GM12878 (cell line): ENCODE data around the gene SRI. TPM values are rescaled to one million over a fixed set of nuclear protein-coding genes. Genes with fewer than 3 reads are reported as not detected.

Source experiments
- ASH2L ChIP-seq: fragments of 300-600, 200-600 bp; sonication (generic); IDR thresholded peaks from 2 replicates; pipeline ENCODE4 v1.6.1; 2017; ENCODE audit warnings: low read depth, mild to moderate bottlenecking, borderline replicate concordance
- ATF7 ChIP-seq: fragments of 450-650 bp; IDR thresholded peaks from 2 replicates; pipeline ENCODE4 v1.6.1; 2016; ENCODE audit warnings: low read depth, mild to moderate bottlenecking
- BMI1 ChIP-seq: fragments of 450-650 bp; IDR thresholded peaks from 2 replicates; pipeline ENCODE4 v1.6.1; 2016; ENCODE audit warnings: mild to moderate bottlenecking, moderate library complexity, borderline replicate concordance
- CHD4 ChIP-seq: fragments of 200-600 bp; sonication (generic); IDR thresholded peaks from 2 replicates; pipeline ENCODE4 v1.6.1; 2016; ENCODE audit warnings: mild to moderate bottlenecking
- CREM ChIP-seq: IDR thresholded peaks from 2 replicates; pipeline ENCODE4 v1.6.1; 2014; ENCODE audit warnings: antibody characterized with exemption, low read depth
- EED ChIP-seq: sonication (generic); IDR thresholded peaks from 2 replicates; pipeline ENCODE4 v1.6.1; 2016; ENCODE audit warnings: antibody characterized with exemption, low read depth
- ELK1 ChIP-seq: IDR thresholded peaks from 2 replicates; pipeline ENCODE4 v1.6.1; 2012; ENCODE audit warnings: low read depth, low read length, improper control_type of control experiment
- ESRRA ChIP-seq: IDR thresholded peaks from 2 replicates; pipeline ENCODE4 v1.6.1; 2012; ENCODE audit warnings: mild to moderate bottlenecking, low read length, improper control_type of control experiment
- GABPA ChIP-seq: IDR thresholded peaks from 2 replicates; pipeline ENCODE4 v1.6.1; 2014; ENCODE audit warnings: antibody characterized with exemption, low read depth, mild to moderate bottlenecking, inconsistent platforms
- NFIC ChIP-seq: IDR thresholded peaks from 2 replicates; pipeline ENCODE4 v1.6.1; 2012; ENCODE audit warnings: low read depth, mild to moderate bottlenecking, inconsistent platforms, low read length, moderate library complexity
- NFYA ChIP-seq: IDR thresholded peaks from 2 replicates; pipeline ENCODE4 v1.6.1; 2011; ENCODE audit warnings: low read depth, mild to moderate bottlenecking, low read length, improper control_type of control experiment, borderline replicate concordance
- NR2C2 ChIP-seq: IDR thresholded peaks from 2 replicates; pipeline ENCODE4 v1.6.1; 2011; ENCODE audit warnings: borderline replicate concordance, low read depth; ENCODE audit not compliant: control insufficient read depth, insufficient read length
- PAX8 ChIP-seq: fragments of 450-650 bp; IDR thresholded peaks from 2 replicates; pipeline ENCODE4 v1.6.1; 2017; ENCODE audit warnings: mild to moderate bottlenecking, moderate library complexity
- PRDM15 ChIP-seq: fragments of 450-650 bp; formaldehyde crosslinking; IDR thresholded peaks from 2 replicates; pipeline ENCODE4 v1.4.0; 2020; ENCODE audit warnings: mild to moderate bottlenecking, moderate library complexity
- RCOR1 ChIP-seq: conservative IDR thresholded peaks from 2 replicates; pipeline ENCODE4 v1.6.1; 2012; ENCODE audit warnings: low read depth, low read length, improper control_type of control experiment
- SMAD5 ChIP-seq: IDR thresholded peaks from 2 replicates; pipeline ENCODE4 v1.6.1; 2016; ENCODE audit warnings: antibody characterized with exemption, low read depth
- SRF ChIP-seq, 2 experiments: IDR thresholded peaks; 2 replicates each; pipeline ENCODE4 v1.6.1; 2011; ENCODE audit warnings: low read depth in 2 of 2, low read length in 2 of 2, mild to moderate bottlenecking in 1 of 2, moderate library complexity in 1 of 2
- TBL1XR1 ChIP-seq: IDR thresholded peaks from 2 replicates; pipeline ENCODE4 v1.6.1; 2012; ENCODE audit warnings: low read depth, low read length, improper control_type of control experiment
- ZBED1 ChIP-seq: IDR thresholded peaks from 2 replicates; pipeline ENCODE4 v1.6.1; 2016; ENCODE audit warnings: borderline replicate concordance
- ZNF622 ChIP-seq: fragments of 450-650 bp; IDR thresholded peaks from 2 replicates; pipeline ENCODE4 v1.6.1; 2017; ENCODE audit warnings: mild to moderate bottlenecking, inconsistent platforms
- polyA plus RNA-seq, 11 experiments: library from polyadenylated mRNA; depleted of rRNA in 4 of 11; unstranded in 6 of 11; stranded (reverse) in 5 of 11; fragments of >200 nt; fragmentation: Nextera tagmentation in 4 of 11; fragmentation: Illumina TruSeq in 1 of 11; extraction: Ambion mirVana in 4 of 11; extraction: Trizol in 1 of 11; gene quantifications; 1 replicate in 1 of 11; 2 replicates in 10 of 11; pipeline versions ENCODE4 v1.2.1 to v1.2.3, GENCODE V29; 2011 to 2016; ENCODE audit warnings: inconsistent platforms in 2 of 11, missing spikeins in 2 of 11, low read depth in 1 of 11
- total RNA-seq, 4 experiments: library from RNA; depleted of rRNA in 3 of 4; stranded (reverse); fragments of >200 nt in 3 of 4; fragmentation: Illumina TruSeq in 1 of 4; extraction: Trizol in 1 of 4; gene quantifications; 2 replicates each; pipeline versions ENCODE4 v1.2.1 to v1.2.3, GENCODE V29; 2013 to 2021
- TF ChIP-seq, protein P1 (sequence below): IDR thresholded peaks from 2 replicates; pipeline ENCODE4 v1.6.1; 2011; ENCODE audit warnings: low read depth, mild to moderate bottlenecking, low read length, moderate library complexity, borderline replicate concordance; ENCODE audit errors: extremely low read depth
- TF ChIP-seq, protein P2 (sequence below): fragments of 450-650 bp; IDR thresholded peaks from 2 replicates; pipeline ENCODE4 v1.6.1; 2016; ENCODE audit warnings: mild to moderate bottlenecking, moderate library complexity, borderline replicate concordance

The SRI gene
- total and polyA plus RNA-seq, 10 of the 15 experiments (the other 5 are each of a cell fraction or from before 2014, with no cell fraction given), result 94.7 to 588 (median 242) TPM

- TF ChIP-seq BMI1, result peak; percentile 64; the same call in 1 of the 2 replicates
- no peak for TF ChIP-seq ASH2L
- no peak for TF ChIP-seq RCOR1
- TF ChIP-seq CREM, result peak; percentile 67; the same call in 1 of the 2 replicates
- TF ChIP-seq CHD4, result no peak
- TF ChIP-seq NFYA, result no peak
- peak; percentile 88 for TF ChIP-seq ATF7
- TF ChIP-seq PAX8, result no peak
- TF ChIP-seq ZBED1, result peak; percentile 23; the same call in 1 of the 2 replicates
- no peak for TF ChIP-seq PRDM15 (CRISPR knock-in tag)
- TF ChIP-seq, protein P1, sequence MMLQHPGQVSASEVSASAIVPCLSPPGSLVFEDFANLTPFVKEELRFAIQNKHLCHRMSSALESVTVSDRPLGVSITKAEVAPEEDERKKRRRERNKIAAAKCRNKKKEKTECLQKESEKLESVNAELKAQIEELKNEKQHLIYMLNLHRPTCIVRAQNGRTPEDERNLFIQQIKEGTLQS, result no peak
- TF ChIP-seq TBL1XR1, result peak; percentile 94
- TF ChIP-seq ESRRA, result no peak
- peak; percentile 79 to 97 for TF ChIP-seq SRF (IDR thresholded peaks at IDR 0.05; ENCODE audit: low read depth in 2 of 2, low read length in 2 of 2)
- TF ChIP-seq NFIC, result peak; percentile 79; the same call in 1 of the 2 replicates
- TF ChIP-seq SMAD5, result no peak
- TF ChIP-seq EED, result no peak
- no peak for TF ChIP-seq ELK1
- TF ChIP-seq, protein P2, sequence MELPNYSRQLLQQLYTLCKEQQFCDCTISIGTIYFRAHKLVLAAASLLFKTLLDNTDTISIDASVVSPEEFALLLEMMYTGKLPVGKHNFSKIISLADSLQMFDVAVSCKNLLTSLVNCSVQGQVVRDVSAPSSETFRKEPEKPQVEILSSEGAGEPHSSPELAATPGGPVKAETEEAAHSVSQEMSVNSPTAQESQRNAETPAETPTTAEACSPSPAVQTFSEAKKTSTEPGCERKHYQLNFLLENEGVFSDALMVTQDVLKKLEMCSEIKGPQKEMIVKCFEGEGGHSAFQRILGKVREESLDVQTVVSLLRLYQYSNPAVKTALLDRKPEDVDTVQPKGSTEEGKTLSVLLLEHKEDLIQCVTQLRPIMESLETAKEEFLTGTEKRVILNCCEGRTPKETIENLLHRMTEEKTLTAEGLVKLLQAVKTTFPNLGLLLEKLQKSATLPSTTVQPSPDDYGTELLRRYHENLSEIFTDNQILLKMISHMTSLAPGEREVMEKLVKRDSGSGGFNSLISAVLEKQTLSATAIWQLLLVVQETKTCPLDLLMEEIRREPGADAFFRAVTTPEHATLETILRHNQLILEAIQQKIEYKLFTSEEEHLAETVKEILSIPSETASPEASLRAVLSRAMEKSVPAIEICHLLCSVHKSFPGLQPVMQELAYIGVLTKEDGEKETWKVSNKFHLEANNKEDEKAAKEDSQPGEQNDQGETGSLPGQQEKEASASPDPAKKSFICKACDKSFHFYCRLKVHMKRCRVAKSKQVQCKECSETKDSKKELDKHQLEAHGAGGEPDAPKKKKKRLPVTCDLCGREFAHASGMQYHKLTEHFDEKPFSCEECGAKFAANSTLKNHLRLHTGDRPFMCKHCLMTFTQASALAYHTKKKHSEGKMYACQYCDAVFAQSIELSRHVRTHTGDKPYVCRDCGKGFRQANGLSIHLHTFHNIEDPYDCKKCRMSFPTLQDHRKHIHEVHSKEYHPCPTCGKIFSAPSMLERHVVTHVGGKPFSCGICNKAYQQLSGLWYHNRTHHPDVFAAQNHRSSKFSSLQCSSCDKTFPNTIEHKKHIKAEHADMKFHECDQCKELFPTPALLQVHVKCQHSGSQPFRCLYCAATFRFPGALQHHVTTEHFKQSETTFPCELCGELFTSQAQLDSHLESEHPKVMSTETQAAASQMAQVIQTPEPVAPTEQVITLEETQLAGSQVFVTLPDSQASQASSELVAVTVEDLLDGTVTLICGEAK, result no peak
- TF ChIP-seq NR2C2, result no peak
- TF ChIP-seq GABPA, result no peak
- TF ChIP-seq ZNF622, result no peak
Measured at GRCh38 chr7:88217675-88218428, 2.0 kb downstream of the SRI start (continued).
